Measurements from ENCODE around the gene LPIN3.

The LPIN3 gene

GRCh38 chr20:41406896-41407444 is 66.3 kb downstream of the LPIN3 start:
- TF ChIP-seq, protein P1, sequence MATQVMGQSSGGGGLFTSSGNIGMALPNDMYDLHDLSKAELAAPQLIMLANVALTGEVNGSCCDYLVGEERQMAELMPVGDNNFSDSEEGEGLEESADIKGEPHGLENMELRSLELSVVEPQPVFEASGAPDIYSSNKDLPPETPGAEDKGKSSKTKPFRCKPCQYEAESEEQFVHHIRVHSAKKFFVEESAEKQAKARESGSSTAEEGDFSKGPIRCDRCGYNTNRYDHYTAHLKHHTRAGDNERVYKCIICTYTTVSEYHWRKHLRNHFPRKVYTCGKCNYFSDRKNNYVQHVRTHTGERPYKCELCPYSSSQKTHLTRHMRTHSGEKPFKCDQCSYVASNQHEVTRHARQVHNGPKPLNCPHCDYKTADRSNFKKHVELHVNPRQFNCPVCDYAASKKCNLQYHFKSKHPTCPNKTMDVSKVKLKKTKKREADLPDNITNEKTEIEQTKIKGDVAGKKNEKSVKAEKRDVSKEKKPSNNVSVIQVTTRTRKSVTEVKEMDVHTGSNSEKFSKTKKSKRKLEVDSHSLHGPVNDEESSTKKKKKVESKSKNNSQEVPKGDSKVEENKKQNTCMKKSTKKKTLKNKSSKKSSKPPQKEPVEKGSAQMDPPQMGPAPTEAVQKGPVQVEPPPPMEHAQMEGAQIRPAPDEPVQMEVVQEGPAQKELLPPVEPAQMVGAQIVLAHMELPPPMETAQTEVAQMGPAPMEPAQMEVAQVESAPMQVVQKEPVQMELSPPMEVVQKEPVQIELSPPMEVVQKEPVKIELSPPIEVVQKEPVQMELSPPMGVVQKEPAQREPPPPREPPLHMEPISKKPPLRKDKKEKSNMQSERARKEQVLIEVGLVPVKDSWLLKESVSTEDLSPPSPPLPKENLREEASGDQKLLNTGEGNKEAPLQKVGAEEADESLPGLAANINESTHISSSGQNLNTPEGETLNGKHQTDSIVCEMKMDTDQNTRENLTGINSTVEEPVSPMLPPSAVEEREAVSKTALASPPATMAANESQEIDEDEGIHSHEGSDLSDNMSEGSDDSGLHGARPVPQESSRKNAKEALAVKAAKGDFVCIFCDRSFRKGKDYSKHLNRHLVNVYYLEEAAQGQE (IDR thresholded peaks at IDR 0.05; ENCODE audit: insufficient read depth in 1 of 2, low read depth in 2 of 2, low read length in 2 of 2), result no peak
- no peak for TF ChIP-seq FOXP2 (optimal IDR thresholded peaks at IDR 0.05; ENCODE audit: borderline replicate concordance, extremely low read depth, extremely low read length, insufficient read depth)
- TF ChIP-seq TAF1 (IDR thresholded peaks at IDR 0.05; ENCODE audit: borderline replicate concordance, insufficient read depth, low read length), result no peak
- no peak for TF ChIP-seq SIN3A (IDR thresholded peaks at IDR 0.05; ENCODE audit: borderline replicate concordance, insufficient read depth, low read length)
- TF ChIP-seq POLR2AphosphoS5 (IDR thresholded peaks at IDR 0.05; ENCODE audit: low read depth, low read length), result no peak

DNA sequence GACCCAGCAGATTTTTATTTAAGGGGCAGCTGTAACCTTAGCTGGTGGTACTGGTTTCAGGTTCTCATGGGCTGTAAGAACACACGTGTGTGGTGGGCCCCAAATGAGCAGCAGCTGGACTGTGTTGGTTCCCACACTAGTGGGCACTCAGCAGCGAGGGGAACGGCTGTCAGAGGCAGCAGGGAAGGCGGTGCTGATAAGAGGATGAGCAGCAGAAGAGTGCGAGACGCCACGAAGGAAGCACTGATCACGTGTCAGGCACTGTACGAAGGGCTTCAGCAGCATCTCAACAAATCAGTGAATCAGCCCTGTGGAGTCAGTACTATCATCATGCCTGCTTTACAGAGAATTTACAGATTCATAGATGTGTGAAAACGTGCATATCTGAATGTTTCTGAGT is 67.0 kb downstream of the LPIN3 start:
- TF ChIP-seq POLR2AphosphoS5 (IDR thresholded peaks at IDR 0.05; ENCODE audit: low read depth, low read length) (no peak), SIN3A (IDR thresholded peaks at IDR 0.05; ENCODE audit: borderline replicate concordance, insufficient read depth, low read length) (no peak), FOXP2 (optimal IDR thresholded peaks at IDR 0.05; ENCODE audit: borderline replicate concordance, extremely low read depth, extremely low read length, insufficient read depth) (no peak), TAF1 (IDR thresholded peaks at IDR 0.05; ENCODE audit: borderline replicate concordance, insufficient read depth, low read length) (no peak)
- TF ChIP-seq, protein P1 (IDR thresholded peaks at IDR 0.05; ENCODE audit: insufficient read depth in 1 of 2, low read depth in 2 of 2, low read length in 2 of 2), result no peak

DNA sequence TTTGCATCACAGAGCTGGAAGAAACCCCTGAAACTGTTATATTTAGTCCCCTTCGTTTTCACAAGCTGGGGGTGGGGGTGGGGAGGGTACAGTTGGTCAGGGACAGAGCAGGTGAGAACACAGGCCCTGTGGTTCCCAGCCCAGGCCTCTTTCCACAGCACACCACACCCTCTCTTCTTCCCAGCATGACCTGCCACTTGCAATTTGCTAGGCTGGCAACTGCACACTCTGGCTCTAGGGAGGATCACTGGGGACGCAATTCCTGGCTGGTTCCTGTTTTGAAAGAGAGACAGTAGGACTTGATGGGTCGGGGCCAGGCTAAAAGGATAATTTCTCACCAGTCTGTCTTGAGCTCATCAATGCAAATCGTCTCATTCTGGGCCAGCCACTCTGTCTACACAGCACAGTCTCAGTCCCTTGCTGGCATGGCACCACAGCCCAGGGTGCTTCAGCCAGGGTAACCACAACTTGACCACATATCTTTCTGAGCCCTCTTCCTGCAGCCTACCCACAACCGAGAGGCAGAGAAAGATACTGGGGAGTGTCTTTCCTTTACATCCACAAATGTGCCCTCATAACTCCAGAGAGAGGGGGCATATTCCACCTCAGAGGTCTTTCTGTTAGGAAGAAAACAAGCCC is 67.7 kb downstream of the LPIN3 start:
- TF ChIP-seq, protein P1 (IDR thresholded peaks at IDR 0.05; ENCODE audit: insufficient read depth in 1 of 2, low read depth in 2 of 2, low read length in 2 of 2), result no peak
- TF ChIP-seq FOXP2 (optimal IDR thresholded peaks at IDR 0.05; ENCODE audit: borderline replicate concordance, extremely low read depth, extremely low read length, insufficient read depth) (no peak), TAF1 (IDR thresholded peaks at IDR 0.05; ENCODE audit: borderline replicate concordance, insufficient read depth, low read length) (no peak), POLR2AphosphoS5 (IDR thresholded peaks at IDR 0.05; ENCODE audit: low read depth, low read length) (no peak), SIN3A (IDR thresholded peaks at IDR 0.05; ENCODE audit: borderline replicate concordance, insufficient read depth, low read length) (no peak)

GRCh38 chr20:41408986-41409385 is 68.4 kb downstream of the LPIN3 start:
- peak; percentile 44 for TF ChIP-seq FOXP2 (optimal IDR thresholded peaks at IDR 0.05; ENCODE audit: borderline replicate concordance, extremely low read depth, extremely low read length, insufficient read depth)
- no peak for TF ChIP-seq POLR2AphosphoS5 (IDR thresholded peaks at IDR 0.05; ENCODE audit: low read depth, low read length)
- TF ChIP-seq, protein P1 (IDR thresholded peaks at IDR 0.05; ENCODE audit: insufficient read depth in 1 of 2, low read depth in 2 of 2, low read length in 2 of 2), result peak in 1 of 2 experiments; percentile 37; a peak in 1 of 4 replicates
- no peak for TF ChIP-seq TAF1 (IDR thresholded peaks at IDR 0.05; ENCODE audit: borderline replicate concordance, insufficient read depth, low read length)
- no peak for TF ChIP-seq SIN3A (IDR thresholded peaks at IDR 0.05; ENCODE audit: borderline replicate concordance, insufficient read depth, low read length)

Data from PFSK-1 (cell line).